ENCODE results near the gene ACOT7.

Gene ACOT7

GRCh38 chr1:6342056-6342455, 51.5 kb downstream of the ACOT7 start:
- DNase-seq = peak; percentile 80

GRCh38 chr1:6338695-6339094, 54.9 kb downstream of the ACOT7 start:
- DNase-seq = no peak

GRCh38 chr1:6336776-6337622, 56.6 kb downstream of the ACOT7 start:
- no peak for DNase-seq

GRCh38 chr1:6334261-6334993, 59.1 kb downstream of the ACOT7 start:
- DNase-seq = no peak

- DNase-seq = no peak
Observed at GRCh38 chr1:6332821-6333220, 60.7 kb downstream of the ACOT7 start.

GRCh38 chr1:6331543-6332273, 61.9 kb downstream of the ACOT7 start:
- no peak for DNase-seq

GRCh38 chr1:6330410-6330911, 63.1 kb downstream of the ACOT7 start:
- peak; percentile 54 for DNase-seq

GRCh38 chr1:6329851-6330250, 63.7 kb downstream of the ACOT7 start:
- peak; percentile 54 for DNase-seq

- DNase-seq = peak; percentile 20
Observed at GRCh38 chr1:6329396-6329795, 64.2 kb downstream of the ACOT7 start.

GRCh38 chr1:6328696-6329095, 64.9 kb downstream of the ACOT7 start:
- no peak for DNase-seq

- no peak for DNase-seq
Observed at GRCh38 chr1:6328091-6328490, 65.5 kb downstream of the ACOT7 start.

GRCh38 chr1:6325482-6325881, 68.1 kb downstream of the ACOT7 start:
- no peak for DNase-seq

- no peak for DNase-seq
Observed at GRCh38 chr1:6322161-6322560, 71.4 kb downstream of the ACOT7 start.

GRCh38 chr1:6321205-6321604, 72.4 kb downstream of the ACOT7 start:
- no peak for DNase-seq

GRCh38 chr1:6317098-6317760, 76.3 kb downstream of the ACOT7 start:
- DNase-seq = peak; percentile 7

- no peak for DNase-seq
Observed at GRCh38 chr1:6316240-6317097, 77.1 kb downstream of the ACOT7 start.

- DNase-seq = no peak
Observed at GRCh38 chr1:6314503-6314902, 79.1 kb downstream of the ACOT7 start.

GRCh38 chr1:6313393-6314200, 80.0 kb downstream of the ACOT7 start:
- no peak for DNase-seq

GRCh38 chr1:6310116-6310848, 83.3 kb downstream of the ACOT7 start:
- no peak for DNase-seq

GRCh38 chr1:6309564-6309963, 84.0 kb downstream of the ACOT7 start:
- no peak for DNase-seq

All from fibroblast of skin of scalp (primary cell).